ENCODE data around the gene TMEM14A. TPM values are rescaled to one million over a fixed set of nuclear protein-coding genes. Genes with fewer than 3 reads are reported as not detected.
A peak's percentile ranks its signal among the peaks of the same experiment; 100 is the strongest.
"Not testable (repeated sequence)": the region's sequence is repeated elsewhere in the genome, so short reads cannot be mapped to it uniquely, and the experiment has no call there.

TMEM14A gene
- total and polyA plus RNA-seq, 8 donors = 10.7 to 29.9 (median 23.2) TPM; not detected in 1

DNA sequence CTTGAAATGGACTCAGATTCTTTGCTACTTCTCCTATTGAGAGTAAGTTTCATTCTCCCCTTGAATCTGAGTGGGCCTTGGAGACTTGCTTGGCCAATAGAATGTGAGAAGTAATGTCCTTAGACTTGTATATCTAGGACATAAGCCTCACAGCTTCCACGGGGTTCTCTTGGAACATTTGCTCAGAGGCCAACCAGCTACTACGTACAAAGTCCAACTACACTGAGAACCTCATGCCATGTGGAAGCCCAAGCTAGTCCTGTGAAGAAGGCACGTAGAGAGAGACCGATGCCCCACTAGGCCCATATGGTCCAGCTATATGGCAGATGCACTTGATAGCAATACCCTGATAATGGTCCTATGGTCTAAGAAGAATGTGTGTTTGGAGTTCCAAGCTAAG, 22.9 kb downstream of the TMEM14A start:
- DNase-seq = no peak
- 83 to 92% (median 91%) methylated on average over 3 to 4 of the region's 4 CpGs for WGBS, 5 donors
- no peak overlapping the region for H3K27ac ChIP-seq
- TF ChIP-seq EP300 (IDR thresholded peaks at IDR 0.05) = no peak
- no peak for TF ChIP-seq POLR2A (IDR thresholded peaks at IDR 0.05)
- TF ChIP-seq POLR2AphosphoS5 (IDR thresholded peaks at IDR 0.05) = no peak
- peaks cover 0 to 4% (median 0%) of the 10 kb centered on the region in 4 donors for H3K36me3 ChIP-seq
- H3K4me1 ChIP-seq = no peaks in the 10 kb centered on the region
- H3K9me3 ChIP-seq = no peaks in the 10 kb centered on the region
- H3K4me3 ChIP-seq = no peak overlapping the region
- intact Hi-C loops (cut with DNase I; ENCODE audit: low total_unique reads) = no loop called here
- no peaks in the 10 kb centered on the region for H3K27me3 ChIP-seq

DNA sequence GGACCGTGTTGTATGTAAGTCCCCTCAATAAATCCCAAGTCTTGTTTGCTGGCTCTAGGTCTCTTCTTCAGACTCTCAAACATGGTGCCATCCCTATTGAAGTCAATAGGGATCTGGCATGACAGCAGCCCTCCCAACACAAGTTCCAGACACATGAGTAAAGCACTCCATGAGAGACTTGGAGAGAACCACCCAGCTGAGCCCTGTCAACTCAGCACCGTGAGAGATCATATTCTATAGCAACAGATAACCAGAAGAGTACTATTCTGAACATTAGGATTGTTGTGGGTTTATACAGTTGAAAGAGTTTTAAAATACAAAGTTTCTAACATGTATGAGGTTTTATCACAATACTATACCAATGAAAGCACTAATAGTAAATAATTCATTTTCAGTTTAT, 23.5 kb downstream of the TMEM14A start:
- no peaks in the 10 kb centered on the region for H3K27me3 ChIP-seq
- peaks cover 0 to 4% (median 0%) of the 10 kb centered on the region in 4 donors for H3K36me3 ChIP-seq
- WGBS, 5 donors = 94 to 100% (median 97%) methylated on average over 2 of the region's 2 CpGs
- H3K4me1 ChIP-seq = no peaks in the 10 kb centered on the region
- H3K27ac ChIP-seq = no peak overlapping the region
- TF ChIP-seq POLR2A (IDR thresholded peaks at IDR 0.05) (no peak), POLR2AphosphoS5 (IDR thresholded peaks at IDR 0.05) (no peak), EP300 (IDR thresholded peaks at IDR 0.05) (no peak)
- TF ChIP-seq, protein P1, sequence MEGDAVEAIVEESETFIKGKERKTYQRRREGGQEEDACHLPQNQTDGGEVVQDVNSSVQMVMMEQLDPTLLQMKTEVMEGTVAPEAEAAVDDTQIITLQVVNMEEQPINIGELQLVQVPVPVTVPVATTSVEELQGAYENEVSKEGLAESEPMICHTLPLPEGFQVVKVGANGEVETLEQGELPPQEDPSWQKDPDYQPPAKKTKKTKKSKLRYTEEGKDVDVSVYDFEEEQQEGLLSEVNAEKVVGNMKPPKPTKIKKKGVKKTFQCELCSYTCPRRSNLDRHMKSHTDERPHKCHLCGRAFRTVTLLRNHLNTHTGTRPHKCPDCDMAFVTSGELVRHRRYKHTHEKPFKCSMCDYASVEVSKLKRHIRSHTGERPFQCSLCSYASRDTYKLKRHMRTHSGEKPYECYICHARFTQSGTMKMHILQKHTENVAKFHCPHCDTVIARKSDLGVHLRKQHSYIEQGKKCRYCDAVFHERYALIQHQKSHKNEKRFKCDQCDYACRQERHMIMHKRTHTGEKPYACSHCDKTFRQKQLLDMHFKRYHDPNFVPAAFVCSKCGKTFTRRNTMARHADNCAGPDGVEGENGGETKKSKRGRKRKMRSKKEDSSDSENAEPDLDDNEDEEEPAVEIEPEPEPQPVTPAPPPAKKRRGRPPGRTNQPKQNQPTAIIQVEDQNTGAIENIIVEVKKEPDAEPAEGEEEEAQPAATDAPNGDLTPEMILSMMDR (IDR thresholded peaks at IDR 0.05) = no peak
- no peaks in the 10 kb centered on the region for H3K9me3 ChIP-seq
- intact Hi-C loops (cut with DNase I; ENCODE audit: low total_unique reads) = no loop called here
- no peak overlapping the region for H3K4me3 ChIP-seq
- no peak for DNase-seq

DNA sequence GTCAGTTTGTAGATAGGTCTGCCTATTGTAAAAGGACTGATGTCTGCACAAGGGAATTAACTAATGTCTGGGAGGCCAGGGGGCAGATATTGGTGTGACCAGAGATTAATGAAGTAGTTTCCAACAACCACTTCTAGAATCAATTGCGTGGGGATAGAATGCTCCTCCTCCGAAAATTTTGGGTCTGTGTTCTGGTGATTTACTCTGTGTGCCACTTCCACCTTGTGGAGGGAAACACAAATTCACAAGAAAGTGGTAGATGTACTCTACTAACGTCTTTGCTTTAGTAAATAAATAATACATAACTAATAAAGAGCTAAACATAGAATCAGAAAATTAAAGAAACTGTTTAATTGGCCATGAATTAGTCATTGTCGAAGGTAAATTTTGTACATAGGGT, 25.5 kb downstream of the TMEM14A start:
- H3K27me3 ChIP-seq = no peaks in the 10 kb centered on the region
- H3K36me3 ChIP-seq = peaks cover 0 to 4% (median 0%) of the 10 kb centered on the region in 4 donors
- no peak overlapping the region for H3K27ac ChIP-seq
- intact Hi-C loops (cut with DNase I; ENCODE audit: low total_unique reads) = no loop called here
- 65 to 75% (median 70%) methylated on average over 4 of the region's 4 CpGs for WGBS, 5 donors
- H3K4me1 ChIP-seq = no peaks in the 10 kb centered on the region
- H3K9me3 ChIP-seq = no peaks in the 10 kb centered on the region
- TF ChIP-seq, protein P1 (IDR thresholded peaks at IDR 0.05) = no peak
- H3K4me3 ChIP-seq = no peak overlapping the region
- no peak for DNase-seq

DNA sequence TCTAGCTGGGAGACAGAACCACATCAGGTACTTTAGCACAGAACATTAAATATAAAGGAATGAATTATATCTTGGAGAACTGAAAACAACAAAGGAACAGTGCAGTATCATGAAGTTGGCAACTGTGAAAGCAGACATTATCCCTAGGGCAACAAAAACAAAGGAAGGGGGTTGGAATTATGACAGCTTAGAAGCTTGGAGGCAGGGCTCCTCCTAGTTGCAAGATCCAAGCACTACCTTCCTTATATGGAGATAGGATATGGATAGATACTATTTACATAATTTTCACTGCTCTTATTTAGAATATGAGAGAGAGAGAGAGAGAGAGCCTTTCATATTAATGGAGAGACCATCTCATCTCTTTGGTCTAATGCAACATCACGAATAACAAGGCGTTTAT, 27.0 kb downstream of the TMEM14A start:
- Histone ChIP-seq H3K9me3 (no peaks in the 10 kb centered on the region), H3K4me1 (no peaks in the 10 kb centered on the region), H3K27ac (no peak overlapping the region), H3K36me3 (no peaks in the 10 kb centered on the region), H3K27me3 (no peaks in the 10 kb centered on the region), H3K4me3 (no peak overlapping the region)
- no peak for TF ChIP-seq EP300 (IDR thresholded peaks at IDR 0.05)
- TF ChIP-seq POLR2A (IDR thresholded peaks at IDR 0.05) = no peak
- TF ChIP-seq, protein P1 (IDR thresholded peaks at IDR 0.05) = no peak
- TF ChIP-seq POLR2AphosphoS5 (IDR thresholded peaks at IDR 0.05) = no peak
- intact Hi-C loops (cut with DNase I; ENCODE audit: low total_unique reads) = no loop called here
- 94 to 99% (median 95%) methylated on average over 2 of the region's 2 CpGs for WGBS, 5 donors
- DNase-seq = peak in 1 of 2 donors; percentile 6

DNA sequence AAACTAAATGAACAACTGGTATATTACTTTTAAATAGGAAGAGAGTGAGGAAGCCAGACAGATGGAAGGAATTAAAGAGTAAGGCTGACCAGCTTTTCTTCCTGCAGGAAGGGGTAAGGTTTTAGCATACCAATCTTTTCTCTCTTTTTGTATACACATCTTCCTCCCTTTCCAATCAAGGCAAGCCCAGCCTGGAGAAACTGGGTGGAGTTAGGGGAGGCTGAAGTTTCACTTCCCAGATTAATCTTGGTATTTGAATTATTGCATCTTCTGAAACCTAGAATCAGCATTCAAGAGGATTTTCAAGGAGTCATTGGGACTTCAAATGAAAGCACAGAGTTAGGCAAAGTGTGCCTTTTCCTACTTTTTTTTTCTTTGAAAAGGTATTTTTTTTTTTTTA, 33.1 kb downstream of the TMEM14A start:
- TF ChIP-seq POLR2AphosphoS5 (IDR thresholded peaks at IDR 0.05) (no peak), EP300 (IDR thresholded peaks at IDR 0.05) (no peak), POLR2A (IDR thresholded peaks at IDR 0.05) (no peak)
- TF ChIP-seq, protein P1 (IDR thresholded peaks at IDR 0.05) = no peak
- no peak overlapping the region for H3K4me3 ChIP-seq
- no peaks in the 10 kb centered on the region for H3K9me3 ChIP-seq
- no peaks in the 10 kb centered on the region for H3K36me3 ChIP-seq
- no peaks in the 10 kb centered on the region for H3K4me1 ChIP-seq
- no peak overlapping the region for H3K27ac ChIP-seq
- no peak for DNase-seq
- no peaks in the 10 kb centered on the region for H3K27me3 ChIP-seq
- intact Hi-C loops (cut with DNase I; ENCODE audit: low total_unique reads) = no loop called here

DNA sequence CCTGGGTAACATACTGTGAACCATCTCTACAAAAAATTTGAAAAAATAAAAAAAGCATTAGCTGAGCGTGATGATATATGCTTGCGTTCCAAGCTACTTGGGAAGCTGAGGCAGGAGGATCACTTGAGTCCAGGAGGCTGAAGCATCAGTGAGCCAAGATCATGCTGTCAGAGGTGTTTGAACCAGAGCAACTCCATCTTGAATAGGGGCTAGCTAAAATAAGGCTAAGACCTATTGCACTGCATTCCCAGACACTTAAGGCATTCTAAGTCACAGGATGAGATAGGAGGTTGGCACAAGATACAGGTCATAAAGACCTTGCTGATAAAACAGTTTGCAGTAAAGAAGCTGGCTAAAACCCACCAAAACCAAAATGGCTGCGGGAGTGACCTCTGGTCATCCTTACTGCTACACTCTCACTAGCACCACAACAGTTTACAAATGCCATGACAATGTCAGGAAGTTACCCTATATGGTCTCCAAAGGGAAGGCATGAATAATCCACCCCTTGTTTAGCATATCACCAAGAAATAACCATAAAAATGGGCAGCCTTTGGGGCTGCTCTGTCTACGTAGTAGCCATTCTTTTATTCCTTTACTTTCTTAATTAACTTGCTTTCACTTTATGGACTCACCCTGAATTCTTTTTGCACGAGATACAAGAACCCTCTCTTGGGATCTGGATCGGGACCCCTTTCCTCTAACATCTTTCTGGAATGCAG, 34.0 kb downstream of the TMEM14A start:
- H3K27ac ChIP-seq; H3K9me3 ChIP-seq; H3K4me3 ChIP-seq; H3K36me3 ChIP-seq; H3K4me1 ChIP-seq; H3K27me3 ChIP-seq; intact Hi-C loops (cut with DNase I; ENCODE audit: low total_unique reads); DNase-seq: not testable (repeated sequence)
- 85 to 97% (median 94%) methylated on average over 6 of the region's 6 CpGs for WGBS, 5 donors
